Retinal pigment epithelial cell (primary cell): ENCODE results near the gene B3GNT5.
"Not testable (repeated sequence)": the region's sequence is repeated elsewhere in the genome, so short reads cannot be mapped to it uniquely, and the experiment has no call there.

Source experiments
- DNase-seq: peaks from one replicate; pipeline ENCODE4 v3.0.0-alpha.2; 2010; ENCODE audit warnings: low read depth
- H3K4me3 ChIP-seq: 2 replicates; pipeline ENCODE4 v1.5.1; 2011; ENCODE audit warnings: mild to moderate bottlenecking, low read length, control low read depth, moderate library complexity
- CTCF ChIP-seq: conservative IDR thresholded peaks from 2 replicates; pipeline ENCODE4 v1.5.1; 2011; ENCODE audit warnings: low read depth, low read length, control low read depth, inconsistent platforms

The B3GNT5 gene

GRCh38 chr3:183229178-183229577, 23.9 kb upstream of the B3GNT5 start:
- TF ChIP-seq CTCF, result no peak
- H3K4me3 ChIP-seq, result no peak overlapping the region
- no peak for DNase-seq

- not testable (repeated sequence) for H3K4me3 ChIP-seq, DNase-seq
Measured at GRCh38 chr3:183230251-183230650, 22.8 kb upstream of the B3GNT5 start.

GRCh38 chr3:183230826-183231225, 22.2 kb upstream of the B3GNT5 start:
- DNase-seq, result no peak
- H3K4me3 ChIP-seq, result no peak overlapping the region
- TF ChIP-seq CTCF, result no peak

GRCh38 chr3:183233966-183234365, 19.1 kb upstream of the B3GNT5 start:
- no peak for TF ChIP-seq CTCF
- H3K4me3 ChIP-seq, result no peak overlapping the region
- DNase-seq, result no peak

GRCh38 chr3:183239046-183239445, 14.0 kb upstream of the B3GNT5 start:
- DNase-seq, result no peak
- no peak overlapping the region for H3K4me3 ChIP-seq
- TF ChIP-seq CTCF, result no peak

- DNase-seq, result no peak
- H3K4me3 ChIP-seq, result no peak overlapping the region
- TF ChIP-seq CTCF, result no peak
Measured at GRCh38 chr3:183242431-183242830, 10.6 kb upstream of the B3GNT5 start.

- no peak for TF ChIP-seq CTCF
- DNase-seq, result no peak
- no peak overlapping the region for H3K4me3 ChIP-seq
Measured at GRCh38 chr3:183244219-183244618, 8.8 kb upstream of the B3GNT5 start.

- DNase-seq, result no peak
- no peak for TF ChIP-seq CTCF
- H3K4me3 ChIP-seq, result no peak overlapping the region
Measured at GRCh38 chr3:183244981-183245476, 8.0 kb upstream of the B3GNT5 start.
